Body of pancreas (tissue), 4 donors: ENCODE data around the gene PBX1. TPM values are rescaled to one million over a fixed set of nuclear protein-coding genes. Genes with fewer than 3 reads are reported as not detected.

Experiments
- ATAC-seq: fragments of 150-250 bp; one replicate; pipeline ENCODE4 v1.9.1; 2016
- DNase-seq, 4 donors: peaks; one replicate each; pipeline ENCODE4 v3.0.0-alpha.2; 2019
- H3K27ac ChIP-seq, 4 donors: fragments of 200-600 bp; sonication (generic); 1 replicate in 3 of 4; 2 replicates in 1 of 4; pipeline versions ENCODE4 v1.5.1 to v1.6.1; 2016 to 2019; ENCODE audit warnings: mild to moderate bottlenecking in 1 of 4, mixed read lengths in 1 of 4, moderate library complexity in 1 of 4
- H3K27me3 ChIP-seq, 2 donors: fragments of 200-600 bp; sonication (generic); one replicate each; pipeline ENCODE4 v1.6.0; 2016; ENCODE audit warnings: mild to moderate bottlenecking in 1 of 2
- H3K36me3 ChIP-seq, 2 donors: fragments of 200-600 bp; sonication (generic); replicated peaks in 1 of 2; 2 replicates each; pipeline ENCODE4 v1.5.1; 2016; ENCODE audit warnings: low read depth in 2 of 2; ENCODE audit not compliant: insufficient read depth in 1 of 2
- H3K4me1 ChIP-seq: fragments of 200-600 bp; sonication (generic); one replicate; pipeline ENCODE4 v1.6.0; 2016
- H3K4me3 ChIP-seq, 2 donors: fragments of 200-600 bp; sonication (generic); 1 replicate in 1 of 2; 2 replicates in 1 of 2; pipeline ENCODE4 v1.5.1; 2016 to 2019
- H3K9me3 ChIP-seq, 3 donors: fragments of 200-600 bp; sonication (generic); 1 replicate in 2 of 3; 2 replicates in 1 of 3; pipeline ENCODE4 v1.5.1; 2016
- CTCF ChIP-seq, 7 experiments: fragments of 450-650 bp in 4 of 7; fragments of 200-600 bp in 3 of 7; sonication (generic) in 3 of 7; IDR thresholded peaks; one replicate each; pipeline ENCODE4 v1.5.1; 2016 to 2019; ENCODE audit warnings: antibody characterized with exemption in 7 of 7
- POLR2A ChIP-seq, 3 donors: fragments of 450-650 bp; IDR thresholded peaks; one replicate each; pipeline ENCODE4 v1.6.1; 2016; ENCODE audit warnings: antibody characterized with exemption in 3 of 3, mild to moderate bottlenecking in 2 of 3
- WGBS, 2 donors: methylation state at CpG; one replicate each; pipeline ENCODE4 v1.1.5; 2017; 5-methylcytosine and 5-hydroxymethylcytosine counted together
- intact Hi-C: fragments of 100-400 bp; cut with DNase I; formaldehyde crosslinking; loops from one replicate; pipeline ENCODE4 v1.15.1; 2023
- total RNA-seq, 2 donors: library from RNA; depleted of rRNA; stranded (reverse); fragments of >200 nt; gene quantifications; one replicate each; pipeline ENCODE4 v1.1.0, GENCODE V29; 2016

PBX1 gene
- total RNA-seq, 2 donors from 2014 or later = 83.1 to 111 TPM

- TF ChIP-seq POLR2A (IDR thresholded peaks at IDR 0.05) = no peak
- TF ChIP-seq CTCF (IDR thresholded peaks at IDR 0.05) = no peak
- Histone ChIP-seq H3K27me3 (no peaks in the 10 kb centered on the region), H3K27ac (no peak overlapping the region), H3K9me3 (no peaks in the 10 kb centered on the region), H3K4me3 (no peak overlapping the region), H3K36me3 (no peaks in the 10 kb centered on the region), H3K4me1 (peaks cover 82% of the 10 kb centered on the region)
- intact Hi-C loops = no loop called here
- DNase-seq = no peak
- no peak for ATAC-seq
- 80 to 81% methylated on average over 10 of the region's 10 CpGs for WGBS, 2 donors
Measured at GRCh38 chr1:164709541-164710278, 150.7 kb downstream of the PBX1 start.

- peak overlapping the region; percentile 77 to 82 (median 81) for H3K27ac ChIP-seq
- peak; percentile 80 for ATAC-seq
- H3K9me3 ChIP-seq = no peaks in the 10 kb centered on the region
- TF ChIP-seq POLR2A (IDR thresholded peaks at IDR 0.05) = no peak
- no peak for TF ChIP-seq CTCF (IDR thresholded peaks at IDR 0.05)
- H3K27me3 ChIP-seq = no peaks in the 10 kb centered on the region
- 11% methylated on average over 22 to 25 of the region's 25 CpGs for WGBS, 2 donors
- H3K4me3 ChIP-seq = no peak overlapping the region
- no peaks in the 10 kb centered on the region for H3K36me3 ChIP-seq
- peak; percentile 53 to 68 (median 60) for DNase-seq
- intact Hi-C loops = no loop called here
- peaks cover 89% of the 10 kb centered on the region for H3K4me1 ChIP-seq
Measured at GRCh38 chr1:164712131-164713036, 153.4 kb downstream of the PBX1 start.

- TF ChIP-seq CTCF (IDR thresholded peaks at IDR 0.05) = no peak
- peak in 1 of 4 donors; percentile 33 for DNase-seq
Measured at GRCh38 chr1:164713456-164714207, 154.6 kb downstream of the PBX1 start.

GRCh38 chr1:164716992-164717703 lies 158.2 kb downstream of the PBX1 start:
- Histone ChIP-seq H3K27me3 (no peaks in the 10 kb centered on the region), H3K4me3 (no peak overlapping the region), H3K36me3 (no peaks in the 10 kb centered on the region), H3K27ac (peak overlapping the region; percentile 18 to 72 (median 38)), H3K9me3 (no peaks in the 10 kb centered on the region), H3K4me1 (peaks cover 97% of the 10 kb centered on the region)
- intact Hi-C loops = no loop called here
- ATAC-seq = no peak
- peak in 1 of 4 donors; percentile 33 for DNase-seq
- TF ChIP-seq POLR2A (IDR thresholded peaks at IDR 0.05) (no peak), CTCF (IDR thresholded peaks at IDR 0.05) (no peak)
- 54 to 68% methylated on average over 8 of the region's 8 CpGs for WGBS, 2 donors

More at GRCh38 chr1:164713456-164714207, 154.6 kb downstream of the PBX1 start:
- intact Hi-C loops = no loop called here
- no peak overlapping the region for H3K4me3 ChIP-seq
- no peaks in the 10 kb centered on the region for H3K36me3 ChIP-seq
- no peaks in the 10 kb centered on the region for H3K27me3 ChIP-seq
- WGBS, 2 donors = 16 to 18% methylated on average over 5 of the region's 5 CpGs
- H3K4me1 ChIP-seq = peaks cover 90% of the 10 kb centered on the region
- H3K27ac ChIP-seq = peak overlapping the region; percentile 77 to 82 (median 81)
- ATAC-seq = no peak
- H3K9me3 ChIP-seq = no peaks in the 10 kb centered on the region
